IMR-90 (cell line): ENCODE measurements around the gene MYLK4. TPM values are rescaled to one million over a fixed set of nuclear protein-coding genes. Genes with fewer than 3 reads are reported as not detected.

Source experiments
- ATAC-seq: fragments of 200-7000 bp; cut with Tn5 transposase; 2 replicates; pipeline ENCODE4 v1.9.1; 2020; ENCODE audit warnings: low read depth, mild to moderate bottlenecking, moderate library complexity
- BruUV-seq: library from RNA; stranded (reverse); fragments of 400-500 nt; replicated peaks from 2 replicates; lab custom pipeline; 2021; lab: Mats Ljungman, UMichigan
- CTCF ChIA-PET: fragments of 300-600 bp; formaldehyde crosslinking; extraction: SDS; loops from one replicate; lab custom pipeline; 2021; ENCODE audit warnings: antibody characterized with exemption; lab: Yijun Ruan, JAX
- POLR2A ChIA-PET: fragments of 300-600 bp; sonication (Branson Sonifier 250); formaldehyde crosslinking; loops from one replicate; lab custom pipeline; 2022; ENCODE audit warnings: antibody characterized with exemption; ENCODE audit not compliant: unreplicated experiment; lab: Charles Lee
- DNase-seq: peaks from one replicate; pipeline ENCODE4 v3.0.0; 2013
- H2AFZ ChIP-seq: replicated peaks from 2 replicates; pipeline ENCODE3; 2013; ENCODE audit warnings: low read length, mild to moderate bottlenecking; ENCODE audit not compliant: poor library complexity
- H2AK5ac ChIP-seq: 2 replicates; pipeline ENCODE4 v1.6.1; 2013; ENCODE audit warnings: low read depth, low read length, inconsistent platforms
- H2AK9ac ChIP-seq: replicated peaks from 2 replicates; pipeline ENCODE3; 2013; ENCODE audit warnings: mild to moderate bottlenecking, low read depth, low read length, moderate library complexity; ENCODE audit not compliant: poor library complexity
- H2BK120ac ChIP-seq: 2 replicates; pipeline ENCODE4 v1.6.1; 2013; ENCODE audit warnings: low read depth, low read length, inconsistent platforms
- H2BK15ac ChIP-seq: 3 replicates; pipeline ENCODE4 v1.6.1; 2013; ENCODE audit warnings: low read depth, low read length, inconsistent platforms
- H2BK20ac ChIP-seq: 2 replicates; pipeline ENCODE4 v1.6.1; 2013; ENCODE audit warnings: low read depth, mild to moderate bottlenecking, inconsistent platforms, low read length, moderate library complexity
- H2BK5ac ChIP-seq: 2 replicates; pipeline ENCODE4 v1.6.1; 2013; ENCODE audit warnings: mild to moderate bottlenecking, low read depth, low read length, inconsistent platforms; ENCODE audit not compliant: poor library complexity, severe bottlenecking
- H3K14ac ChIP-seq: replicated peaks from 2 replicates; pipeline ENCODE4 v1.6.1; 2013; ENCODE audit warnings: low read depth, low read length, inconsistent platforms
- H3K18ac ChIP-seq: 2 replicates; pipeline ENCODE4 v1.6.1; 2013; ENCODE audit warnings: low read depth, low read length, control low read depth
- H3K23ac ChIP-seq: 2 replicates; pipeline ENCODE4 v1.6.1; 2013; ENCODE audit warnings: low read depth, low read length, inconsistent platforms
- H3K27ac ChIP-seq: 2 replicates; pipeline ENCODE4 v1.5.1; 2013; ENCODE audit warnings: mild to moderate bottlenecking, control low read depth, low read length; ENCODE audit not compliant: insufficient read depth
- H3K27me3 ChIP-seq: 2 replicates; pipeline ENCODE4 v1.6.1; 2013; ENCODE audit warnings: low read length; ENCODE audit not compliant: control insufficient read depth, insufficient read depth
- H3K36me3 ChIP-seq: 2 replicates; pipeline ENCODE4 v1.6.1; 2013; ENCODE audit warnings: low read length, mixed read lengths; ENCODE audit not compliant: control insufficient read depth, insufficient read depth
- H3K4ac ChIP-seq: 2 replicates; pipeline ENCODE4 v1.6.1; 2013; ENCODE audit warnings: low read depth, low read length, inconsistent platforms
- H3K4me1 ChIP-seq: 2 replicates; pipeline ENCODE4 v1.6.1; 2013; ENCODE audit warnings: low read length, mixed read lengths; ENCODE audit not compliant: control insufficient read depth, insufficient read depth
- H3K4me2 ChIP-seq: 2 replicates; pipeline ENCODE4 v1.6.1; 2013; ENCODE audit warnings: low read depth, mild to moderate bottlenecking, control low read depth, low read length, moderate library complexity
- H3K4me3 ChIP-seq: 2 replicates; pipeline ENCODE4 v1.5.1; 2013; ENCODE audit warnings: low read depth, mild to moderate bottlenecking, control low read depth, low read length, moderate library complexity; ENCODE audit not compliant: insufficient read depth
- H3K56ac ChIP-seq: 2 replicates; pipeline ENCODE4 v1.6.1; 2013; ENCODE audit warnings: low read length, inconsistent platforms; ENCODE audit not compliant: insufficient read depth; ENCODE audit errors: extremely low read depth
- H3K79me1 ChIP-seq, 2 experiments: 2 replicates each; pipeline ENCODE4 v1.6.1; 2013; ENCODE audit warnings: low read length in 2 of 2, inconsistent platforms in 1 of 2, low read depth in 1 of 2
- H3K9ac ChIP-seq: 2 replicates; pipeline ENCODE4 v1.6.1; 2013; ENCODE audit warnings: low read depth, low read length, control low read depth
- H3K9me1 ChIP-seq: 2 replicates; pipeline ENCODE4 v1.6.1; 2013; ENCODE audit warnings: low read length, inconsistent platforms; ENCODE audit not compliant: insufficient read depth
- H3K9me3 ChIP-seq: 2 replicates; pipeline ENCODE4 v1.6.1; 2013; ENCODE audit warnings: low read length; ENCODE audit not compliant: control insufficient read depth, insufficient read depth
- H4K20me1 ChIP-seq: 2 replicates; pipeline ENCODE4 v1.6.1; 2013; ENCODE audit warnings: low read length, inconsistent platforms; ENCODE audit not compliant: insufficient read depth
- H4K5ac ChIP-seq: 2 replicates; pipeline ENCODE4 v1.6.1; 2013; ENCODE audit warnings: mild to moderate bottlenecking, low read depth, low read length, control low read depth
- H4K8ac ChIP-seq, 2 experiments: 2 replicates each; pipeline ENCODE4 v1.6.1; 2013; ENCODE audit warnings: low read depth in 2 of 2, low read length in 2 of 2, control low read depth in 1 of 2, inconsistent platforms in 1 of 2
- H4K91ac ChIP-seq: 2 replicates; pipeline ENCODE4 v1.6.1; 2013; ENCODE audit warnings: low read depth, low read length, inconsistent platforms; ENCODE audit not compliant: insufficient read depth
- BHLHE40 ChIP-seq: fragments of 150-350 bp; IDR thresholded peaks from 2 replicates; pipeline ENCODE4 v1.6.1; 2016; ENCODE audit warnings: mild to moderate bottlenecking, low read depth, low read length
- CEBPB ChIP-seq: IDR thresholded peaks from 2 replicates; pipeline ENCODE4 v1.6.1; 2012; ENCODE audit warnings: low read depth, low read length, improper control_type of control experiment
- CHD1 ChIP-seq: IDR thresholded peaks from 2 replicates; pipeline ENCODE4 v1.6.1; 2012; ENCODE audit warnings: low read depth, low read length, improper control_type of control experiment
- FOS ChIP-seq: fragments of 150-350 bp; IDR thresholded peaks from 2 replicates; pipeline ENCODE4 v1.6.1; 2016; ENCODE audit warnings: low read depth, low read length
- MAFK ChIP-seq: IDR thresholded peaks from 2 replicates; pipeline ENCODE4 v1.6.1; 2012; ENCODE audit warnings: low read depth, low read length, improper control_type of control experiment
- MAZ ChIP-seq: IDR thresholded peaks from 2 replicates; pipeline ENCODE4 v1.6.1; 2012; ENCODE audit warnings: low read depth, mild to moderate bottlenecking, low read length, improper control_type of control experiment, moderate library complexity, borderline replicate concordance
- NFE2L2 ChIP-seq: fragments of 150-350 bp; IDR thresholded peaks from 2 replicates; pipeline ENCODE4 v1.6.1; 2016; ENCODE audit warnings: low read depth, mild to moderate bottlenecking, low read length
- POLR2A ChIP-seq: IDR thresholded peaks from 2 replicates; pipeline ENCODE4 v1.6.1; 2012; ENCODE audit warnings: mild to moderate bottlenecking, low read depth, low read length
- RAD21 ChIP-seq: IDR thresholded peaks from 2 replicates; pipeline ENCODE4 v1.6.1; 2012; ENCODE audit warnings: low read length, improper control_type of control experiment
- RCOR1 ChIP-seq: IDR thresholded peaks from 2 replicates; pipeline ENCODE4 v1.6.1; 2012; ENCODE audit warnings: mild to moderate bottlenecking, low read length, improper control_type of control experiment; ENCODE audit not compliant: insufficient replicate concordance
- RFX5 ChIP-seq: IDR thresholded peaks from 2 replicates; pipeline ENCODE4 v1.8.0; 2012; ENCODE audit warnings: low read depth, mild to moderate bottlenecking, low read length, moderate library complexity
- SMC3 ChIP-seq: fragments of 150-350 bp; IDR thresholded peaks from 2 replicates; pipeline ENCODE4 v1.6.1; 2016; ENCODE audit warnings: low read depth, mild to moderate bottlenecking, antibody characterized with exemption, low read length, moderate library complexity
- WGBS, 2 experiments: methylation state at CpG; one replicate each; pipeline versions ENCODE4 v1.1.5 to v1.1.7; 2013; ENCODE audit warnings: missing lambda C conversion rate in 2 of 2; ENCODE audit not compliant: insufficient read length in 1 of 2; ENCODE audit errors: extremely low coverage in 2 of 2; 5-methylcytosine and 5-hydroxymethylcytosine counted together
- dilution Hi-C: fragments of 300-500 bp; cut with HindIII; formaldehyde crosslinking; loops from one replicate; pipeline ENCODE4 v1.14.3; 2018; ENCODE audit warnings: low sequenced_read_pairs; ENCODE audit not compliant: unreplicated experiment
- in situ Hi-C: fragments of 300-500 bp; cut with MboI; formaldehyde crosslinking; loops from 3 replicates; pipeline ENCODE4 v1.14.3; 2019; ENCODE audit warnings: low sequenced_read_pairs, inconsistent platforms, mixed read lengths
- intact Hi-C: fragments of 100-400 bp; cut with micrococcal nuclease; formaldehyde crosslinking; loops from 2 replicates; pipeline ENCODE4 v1.10.0; 2022
- polyA plus RNA-seq, 3 experiments: library from polyadenylated mRNA; depleted of rRNA; stranded (reverse); fragments of >200 nt; gene quantifications; 2 replicates each; pipeline ENCODE4 v1.2.3, GENCODE V29; 2012; ENCODE audit warnings: low replicate concordance in 1 of 3
- total RNA-seq: library from RNA; depleted of rRNA; stranded (reverse); fragments of >200 nt; gene quantifications from 2 replicates; pipeline ENCODE4 v1.2.3, GENCODE V29; 2012
- TF ChIP-seq, protein P1 (sequence below): conservative IDR thresholded peaks from 2 replicates; pipeline ENCODE4 v1.5.1; 2012; ENCODE audit warnings: mild to moderate bottlenecking, low read depth, low read length, improper control_type of control experiment
- TF ChIP-seq, protein P2 (sequence below): fragments of 150-350 bp; IDR thresholded peaks from 2 replicates; pipeline ENCODE4 v1.6.1; 2016; ENCODE audit warnings: low read depth, mild to moderate bottlenecking, low read length, moderate library complexity, borderline replicate concordance
- TF ChIP-seq, protein P3 (sequence below): fragments of 150-350 bp; IDR thresholded peaks from 2 replicates; pipeline ENCODE4 v1.6.1; 2017; ENCODE audit warnings: mild to moderate bottlenecking, antibody characterized with exemption, low read length, low read depth

Gene MYLK4
- total and polyA plus RNA-seq, 2 of the 4 experiments (the other 2 are of a cell fraction): under 0.01 to 0.07 TPM

DNA sequence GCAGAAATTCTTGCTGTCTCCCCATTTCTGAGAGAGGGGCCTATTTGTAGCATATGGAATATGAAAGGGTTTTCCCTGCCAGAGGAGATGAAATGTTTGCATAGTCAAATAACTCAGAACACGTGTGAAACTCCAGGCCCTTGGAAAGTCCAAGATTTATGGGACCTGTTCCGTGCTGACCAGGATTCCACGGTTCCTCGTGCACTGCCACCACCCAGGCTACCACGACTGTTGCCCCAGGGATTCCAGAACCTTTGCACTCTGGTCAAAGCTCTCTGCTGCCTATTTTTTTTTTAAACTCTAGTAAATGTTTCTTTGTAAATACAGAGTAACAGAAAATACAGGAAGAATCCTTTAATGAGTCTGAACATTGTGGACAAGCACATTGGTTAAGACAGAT, 35.0 kb downstream of the MYLK4 start:
- POLR2A ChIA-PET: no interaction called here
- ATAC-seq: no peak
- H3K4me3 ChIP-seq: no peak overlapping the region
- no peak overlapping the region for H3K18ac ChIP-seq
- no peak overlapping the region for H3K4me2 ChIP-seq
- in situ Hi-C loops (no loop called here), dilution Hi-C loops (no loop called here), intact Hi-C loops (no loop called here)
- H3K56ac ChIP-seq: no peak overlapping the region
- no peak overlapping the region for H2AK9ac ChIP-seq
- H2BK120ac ChIP-seq: 0 out of 2 replicates have a peak overlapping the region, but pooled peaks have one; percentile 17
- H4K20me1 ChIP-seq: no peaks in the 10 kb centered on the region
- no TSS peak for BruUV-seq
- H3K23ac ChIP-seq: no peak overlapping the region
- H3K14ac ChIP-seq: 0 out of 2 replicates have a peak overlapping the region, but pooled peaks have one; percentile 1
- CTCF ChIA-PET: interaction anchor here (1.1 kb wide), 1 partner anchor 22 kb away, joined by 3 read pairs; no protein-coding TSS in a partner anchor
- H3K9ac ChIP-seq: no peak overlapping the region
- H4K8ac ChIP-seq: peak overlapping the region in 1 of 2 experiments; percentile 5; a peak in 1 of 4 replicates
- H2BK5ac ChIP-seq: no peak overlapping the region
- H3K27ac ChIP-seq: no peak overlapping the region
- 89% methylated on average over 3 of the region's 5 CpGs; no CpG with 5 or more reads in 1 of the 2 experiments for WGBS, 2 experiments
- no peaks in the 10 kb centered on the region for H3K36me3 ChIP-seq
- no peak overlapping the region for H3K4ac ChIP-seq
- H4K5ac ChIP-seq: no peak overlapping the region
- peak overlapping the region; percentile 95; the same call in 1 of the 3 replicates for H2BK15ac ChIP-seq
- H2AK5ac ChIP-seq: peak overlapping the region; percentile 62; the same call in 1 of the 2 replicates
- no peak overlapping the region for H2AFZ ChIP-seq
- H3K4me1 ChIP-seq: peaks cover 12% of the 10 kb centered on the region
- no peak overlapping the region; the same call in 1 of the 2 replicates for H4K91ac ChIP-seq
- H3K9me1 ChIP-seq: peaks cover 8% of the 10 kb centered on the region
- no peak for DNase-seq
- H3K9me3 ChIP-seq: peaks cover 2% of the 10 kb centered on the region; the same call in 1 of the 2 replicates
- H2BK20ac ChIP-seq: peak overlapping the region; percentile 66
- H3K27me3 ChIP-seq: no peaks in the 10 kb centered on the region
- no peaks in the 10 kb centered on the region for H3K79me1 ChIP-seq
- TF ChIP-seq MAZ (no peak), NFE2L2 (no peak), RCOR1 (no peak), POLR2A (no peak), FOS (no peak), SMC3 (no peak), RFX5 (no peak), MAFK (no peak), CEBPB (no peak), BHLHE40 (no peak), RAD21 (no peak), CHD1 (no peak)
- TF ChIP-seq, protein P1, sequence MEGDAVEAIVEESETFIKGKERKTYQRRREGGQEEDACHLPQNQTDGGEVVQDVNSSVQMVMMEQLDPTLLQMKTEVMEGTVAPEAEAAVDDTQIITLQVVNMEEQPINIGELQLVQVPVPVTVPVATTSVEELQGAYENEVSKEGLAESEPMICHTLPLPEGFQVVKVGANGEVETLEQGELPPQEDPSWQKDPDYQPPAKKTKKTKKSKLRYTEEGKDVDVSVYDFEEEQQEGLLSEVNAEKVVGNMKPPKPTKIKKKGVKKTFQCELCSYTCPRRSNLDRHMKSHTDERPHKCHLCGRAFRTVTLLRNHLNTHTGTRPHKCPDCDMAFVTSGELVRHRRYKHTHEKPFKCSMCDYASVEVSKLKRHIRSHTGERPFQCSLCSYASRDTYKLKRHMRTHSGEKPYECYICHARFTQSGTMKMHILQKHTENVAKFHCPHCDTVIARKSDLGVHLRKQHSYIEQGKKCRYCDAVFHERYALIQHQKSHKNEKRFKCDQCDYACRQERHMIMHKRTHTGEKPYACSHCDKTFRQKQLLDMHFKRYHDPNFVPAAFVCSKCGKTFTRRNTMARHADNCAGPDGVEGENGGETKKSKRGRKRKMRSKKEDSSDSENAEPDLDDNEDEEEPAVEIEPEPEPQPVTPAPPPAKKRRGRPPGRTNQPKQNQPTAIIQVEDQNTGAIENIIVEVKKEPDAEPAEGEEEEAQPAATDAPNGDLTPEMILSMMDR: no peak
- TF ChIP-seq, protein P2, sequence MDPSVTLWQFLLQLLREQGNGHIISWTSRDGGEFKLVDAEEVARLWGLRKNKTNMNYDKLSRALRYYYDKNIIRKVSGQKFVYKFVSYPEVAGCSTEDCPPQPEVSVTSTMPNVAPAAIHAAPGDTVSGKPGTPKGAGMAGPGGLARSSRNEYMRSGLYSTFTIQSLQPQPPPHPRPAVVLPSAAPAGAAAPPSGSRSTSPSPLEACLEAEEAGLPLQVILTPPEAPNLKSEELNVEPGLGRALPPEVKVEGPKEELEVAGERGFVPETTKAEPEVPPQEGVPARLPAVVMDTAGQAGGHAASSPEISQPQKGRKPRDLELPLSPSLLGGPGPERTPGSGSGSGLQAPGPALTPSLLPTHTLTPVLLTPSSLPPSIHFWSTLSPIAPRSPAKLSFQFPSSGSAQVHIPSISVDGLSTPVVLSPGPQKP: no peak
- TF ChIP-seq, protein P3, sequence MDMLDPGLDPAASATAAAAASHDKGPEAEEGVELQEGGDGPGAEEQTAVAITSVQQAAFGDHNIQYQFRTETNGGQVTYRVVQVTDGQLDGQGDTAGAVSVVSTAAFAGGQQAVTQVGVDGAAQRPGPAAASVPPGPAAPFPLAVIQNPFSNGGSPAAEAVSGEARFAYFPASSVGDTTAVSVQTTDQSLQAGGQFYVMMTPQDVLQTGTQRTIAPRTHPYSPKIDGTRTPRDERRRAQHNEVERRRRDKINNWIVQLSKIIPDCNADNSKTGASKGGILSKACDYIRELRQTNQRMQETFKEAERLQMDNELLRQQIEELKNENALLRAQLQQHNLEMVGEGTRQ: no peak
